ENCODE data around the gene DUSP12.

GRCh38 chr1:161725908-161726472 lies 23.6 kb upstream of the DUSP12 start:
- TF ChIP-seq CTCF (IDR thresholded peaks at IDR 0.05) (peak in 2 of 3 donors; percentile 29 to 38), POLR2A (IDR thresholded peaks at IDR 0.05) (no peak), POLR2AphosphoS5 (IDR thresholded peaks at IDR 0.05) (no peak)
